NB4 (cell line): ENCODE data around the gene CLINT1.

Experiments used
- CTCF ChIP-seq: IDR thresholded peaks from one replicate; pipeline ENCODE4 v1.5.1; 2012; ENCODE audit warnings: low read depth, low read length
- POLR2A ChIP-seq: IDR thresholded peaks from 2 replicates; pipeline ENCODE4 v1.6.1; 2011; ENCODE audit warnings: mild to moderate bottlenecking; ENCODE audit not compliant: insufficient read length; ENCODE audit errors: extremely low read depth

GRCh38 chr5:157835041-157835440 is 23.9 kb downstream of the CLINT1 start:
- TF ChIP-seq POLR2A = no peak
- TF ChIP-seq CTCF = no peak
